GM19324 (cell line): ENCODE data around the gene MAOB.
"Not testable (repeated sequence)": the region's sequence is repeated elsewhere in the genome, so short reads cannot be mapped to it uniquely, and the experiment has no call there.

Source experiments
- ATAC-seq: cut with Tn5 transposase; IDR thresholded peaks from one replicate; pipeline ENCODE4 v1.9.1; 2021; ENCODE audit warnings: mild to moderate bottlenecking, moderate library complexity; ENCODE audit not compliant: unreplicated experiment, low FRiP score

Gene MAOB

DNA sequence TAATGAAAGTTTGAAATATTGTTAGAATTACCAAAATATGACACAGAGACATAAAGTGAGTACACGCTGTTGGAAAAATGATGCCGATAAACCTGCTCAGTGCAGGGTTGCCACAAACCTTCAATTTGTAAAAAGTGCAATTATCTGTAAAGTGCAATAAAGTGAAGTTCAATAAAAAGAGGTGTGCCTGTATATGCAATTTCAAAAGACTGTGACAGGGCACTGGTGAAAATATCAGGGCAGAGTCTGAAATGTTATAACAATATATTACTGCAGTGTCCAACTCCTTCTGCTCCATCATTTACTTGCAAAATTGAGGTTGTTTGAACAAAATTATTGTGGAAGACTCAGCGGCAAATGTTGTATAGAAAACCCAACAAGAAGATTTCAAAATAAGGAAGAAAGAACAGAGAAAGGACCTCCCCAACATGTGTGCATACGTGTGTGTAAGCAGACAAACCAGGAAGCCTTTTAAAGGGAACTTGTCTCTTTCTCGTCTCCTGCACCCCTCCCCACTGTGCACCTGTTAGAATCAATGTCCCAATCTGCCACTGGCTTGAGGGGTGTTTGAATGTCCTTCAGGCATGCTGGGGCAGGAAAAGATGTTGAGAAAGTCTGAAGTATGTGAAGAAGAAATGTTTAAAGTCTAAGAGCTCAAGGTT is 96.2 kb downstream of the MAOB start:
- ATAC-seq = no peak

DNA sequence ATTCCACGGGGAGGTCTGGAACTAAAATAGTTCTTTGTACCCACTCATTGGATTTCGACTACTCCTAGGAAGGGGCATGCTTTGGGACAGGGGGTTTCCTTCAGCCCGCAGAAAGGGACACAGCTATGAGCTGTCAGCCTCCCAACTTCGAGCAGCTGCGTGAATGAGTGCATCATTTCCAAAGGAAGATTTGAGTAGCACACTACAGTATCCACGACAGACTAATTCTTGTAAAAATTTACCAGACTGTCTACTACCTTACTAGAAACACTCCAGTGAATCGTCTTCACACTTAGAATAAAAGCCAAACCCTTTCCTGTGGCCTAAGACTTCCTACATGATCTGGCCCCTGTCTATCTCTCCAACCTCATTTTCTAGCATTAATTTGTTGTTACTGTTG is 124.2 kb downstream of the MAOB start:
- no peak for ATAC-seq

DNA sequence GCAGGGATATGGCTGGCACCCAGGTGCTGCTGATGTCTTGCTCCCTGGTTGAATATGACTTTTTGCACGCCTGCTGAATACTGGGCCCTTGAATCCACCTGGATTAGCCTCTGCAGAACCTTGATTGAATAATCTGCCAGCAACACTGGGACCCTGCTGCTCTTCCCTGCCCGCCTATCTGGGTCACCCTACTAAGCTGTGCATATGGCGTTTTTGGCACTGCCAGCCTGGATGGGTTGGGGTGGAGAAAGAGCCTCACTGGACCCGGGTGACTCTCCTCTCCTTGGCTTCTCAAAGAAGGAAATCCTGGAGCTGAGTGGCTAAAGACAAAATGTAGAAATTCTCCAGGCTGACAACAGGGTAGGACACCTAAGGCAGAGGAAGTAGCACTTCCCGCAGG is 126.2 kb downstream of the MAOB start:
- no peak for ATAC-seq

DNA sequence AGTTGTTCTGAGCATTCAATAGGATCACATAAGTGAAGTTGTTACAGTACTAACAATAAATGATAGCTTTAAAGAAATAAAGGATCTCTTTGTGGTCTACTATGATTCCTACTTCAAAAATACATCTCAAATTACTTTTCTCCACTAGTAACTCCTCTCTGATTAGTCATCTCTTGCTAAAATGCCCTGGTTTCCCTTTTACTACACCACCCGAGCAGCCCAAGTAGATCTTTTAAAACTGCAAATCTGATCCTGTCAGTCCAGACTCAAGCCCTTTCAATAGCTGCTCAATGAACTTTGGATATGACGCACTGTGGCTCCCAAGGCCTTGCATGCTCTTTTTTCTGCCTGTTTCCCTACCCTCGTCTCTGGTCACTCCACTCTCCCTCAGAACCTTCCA is 128.6 kb downstream of the MAOB start:
- ATAC-seq = no peak

DNA sequence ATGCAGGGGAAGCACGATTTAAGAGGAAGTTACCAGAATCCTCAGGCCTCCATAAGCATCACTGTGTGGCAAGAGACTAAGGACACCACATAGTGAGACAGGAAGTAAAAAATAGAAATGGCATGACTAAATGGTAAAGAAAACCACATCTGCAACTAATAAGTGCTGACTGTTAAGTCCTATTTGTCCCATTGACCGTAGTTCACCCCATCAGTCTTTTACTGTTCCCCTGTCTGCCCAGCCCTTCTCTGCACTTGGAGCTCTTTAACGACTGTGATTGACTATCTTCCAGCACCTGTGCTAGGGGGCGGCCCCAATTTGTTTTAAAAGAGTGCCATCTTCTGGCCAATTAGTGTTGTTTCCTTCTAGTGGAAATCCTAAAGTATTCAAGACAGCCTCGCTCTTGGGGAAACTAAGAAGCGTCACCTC is 132.0 kb downstream of the MAOB start:
- peak; percentile 60 for ATAC-seq

DNA sequence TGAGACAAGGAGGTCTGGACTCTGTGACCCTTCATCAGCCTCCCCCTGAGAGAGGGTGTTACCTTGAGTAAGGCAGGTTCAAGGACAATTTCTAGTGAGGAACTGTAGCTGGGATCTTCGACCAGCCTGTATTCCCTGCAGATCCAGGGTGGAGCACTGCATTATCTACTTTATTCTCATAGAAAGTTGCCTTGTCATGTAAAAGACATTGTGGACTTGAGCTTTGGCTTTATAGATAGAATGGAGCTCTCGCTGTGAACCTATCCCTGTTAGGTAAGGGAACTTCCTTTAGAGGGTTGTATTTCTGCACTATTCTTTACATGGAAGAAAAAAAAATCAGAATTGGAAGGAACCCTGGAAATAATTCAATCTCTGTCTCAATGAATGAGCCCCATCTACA is 134.8 kb downstream of the MAOB start:
- ATAC-seq = no peak

DNA sequence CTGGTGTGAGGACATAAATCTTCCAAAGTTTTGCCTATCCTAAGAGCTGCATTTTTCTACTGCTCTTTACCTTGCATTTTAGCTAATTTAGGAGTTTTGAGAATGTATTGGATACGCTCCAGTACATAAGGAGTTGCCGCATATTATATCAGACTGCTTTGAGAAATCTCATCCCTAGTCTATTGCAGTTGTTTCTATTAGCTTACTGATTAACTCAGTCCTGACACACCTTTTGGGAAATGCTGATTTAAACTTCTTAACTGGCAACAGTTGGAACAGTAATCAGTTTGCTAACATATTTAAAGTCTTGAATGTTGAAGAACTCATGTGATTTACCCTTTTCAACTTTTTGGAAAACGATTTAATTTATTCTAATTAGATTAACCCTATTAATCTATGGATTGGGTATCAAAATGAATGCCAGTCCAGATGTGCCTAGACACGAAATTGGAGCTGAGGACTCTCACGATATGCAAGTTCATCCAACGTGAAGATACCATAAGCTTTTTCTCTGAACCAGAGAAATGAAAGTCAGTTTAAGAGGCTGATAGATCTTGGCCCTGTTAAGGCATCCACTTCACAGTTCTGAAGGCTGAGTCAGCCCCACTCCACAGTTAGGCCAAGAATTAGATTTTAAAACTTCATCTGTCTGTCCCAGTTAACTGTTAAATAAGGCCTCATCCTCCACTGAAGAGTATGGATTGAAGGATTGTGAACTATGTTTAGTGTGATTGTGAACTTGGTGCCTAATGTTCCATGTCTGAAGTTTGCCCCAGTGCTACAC is 136.1 kb downstream of the MAOB start:
- ATAC-seq = no peak

DNA sequence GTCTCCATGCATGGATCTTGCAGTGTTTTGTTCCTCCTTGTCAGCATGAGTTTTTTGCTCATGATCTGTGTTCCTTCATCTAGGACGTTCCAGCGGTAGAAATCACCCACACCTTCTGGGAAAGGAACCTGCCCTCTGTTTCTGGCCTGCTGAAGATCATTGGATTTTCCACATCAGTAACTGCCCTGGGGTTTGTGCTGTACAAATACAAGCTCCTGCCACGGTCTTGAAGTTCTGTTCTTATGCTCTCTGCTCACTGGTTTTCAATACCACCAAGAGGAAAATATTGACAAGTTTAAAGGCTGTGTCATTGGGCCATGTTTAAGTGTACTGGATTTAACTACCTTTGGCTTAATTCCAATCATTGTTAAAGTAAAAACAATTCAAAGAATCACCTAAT is 138.0 kb downstream of the MAOB start:
- no peak for ATAC-seq

DNA sequence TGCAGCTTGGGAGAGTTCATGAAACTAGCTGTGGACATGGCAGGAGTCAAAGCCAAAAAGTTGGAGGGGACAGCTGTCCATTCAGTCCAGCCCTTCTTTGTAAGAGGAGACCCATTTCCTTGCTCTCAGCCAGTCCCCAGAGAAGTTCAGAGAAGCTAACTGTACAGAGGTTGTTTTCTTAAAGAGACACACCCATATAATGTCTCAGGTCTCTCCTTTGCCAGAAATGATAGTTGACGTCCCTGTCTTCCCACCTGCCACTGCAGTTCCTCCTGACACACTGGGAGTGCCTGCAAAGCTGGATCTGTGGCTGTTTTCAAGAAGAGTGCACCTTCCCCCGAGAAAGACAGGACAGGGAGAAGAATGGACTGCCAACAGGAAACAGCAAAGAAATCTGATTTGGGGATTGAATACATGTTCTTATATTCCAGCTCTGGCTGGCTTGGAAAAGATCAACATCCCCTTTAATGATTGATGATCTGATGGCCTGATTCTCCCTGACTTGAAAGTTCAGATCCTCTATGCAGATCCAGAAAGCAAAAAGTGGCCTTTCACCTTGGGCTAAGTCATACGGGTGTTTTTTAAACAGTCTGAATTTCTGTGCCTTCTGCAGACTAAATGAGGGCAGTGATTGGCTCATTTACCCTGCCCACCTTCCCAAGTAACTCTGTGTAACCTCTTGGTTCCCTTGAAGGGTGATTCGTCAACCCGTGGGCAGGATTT is 139.0 kb downstream of the MAOB start:
- no peak for ATAC-seq

DNA sequence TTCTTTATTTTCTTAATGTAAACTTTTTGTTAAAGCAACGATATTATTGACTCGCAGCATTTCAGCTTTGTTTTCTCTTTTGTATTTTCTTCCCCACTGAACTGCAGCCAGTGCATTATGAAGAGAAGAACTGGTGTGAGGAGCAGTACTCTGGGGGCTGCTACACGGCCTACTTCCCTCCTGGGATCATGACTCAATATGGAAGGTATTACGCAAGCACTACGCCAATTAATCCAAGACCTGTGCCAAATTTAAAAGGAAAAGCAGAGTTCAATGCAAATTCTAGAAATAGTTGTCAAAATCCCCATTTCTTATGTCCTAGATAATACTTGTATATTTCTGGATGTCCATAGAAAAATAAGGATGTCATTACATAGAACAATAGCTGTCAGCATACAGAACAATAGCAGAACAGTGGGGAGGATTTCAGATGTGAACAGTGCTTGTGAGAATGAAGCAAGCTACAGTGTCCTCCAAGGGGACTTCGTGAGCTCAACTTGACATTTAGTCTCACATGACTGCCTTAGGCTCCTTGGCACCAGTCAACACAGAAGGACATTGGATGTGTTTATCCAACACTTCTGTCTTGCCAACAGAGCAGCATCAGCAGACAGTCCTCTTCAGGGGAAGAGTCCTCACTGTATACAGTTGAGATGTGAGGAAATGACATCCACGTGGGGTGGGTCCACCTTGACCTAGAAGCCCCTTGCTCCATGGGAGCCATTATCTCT is 140.2 kb downstream of the MAOB start:
- no peak for ATAC-seq

DNA sequence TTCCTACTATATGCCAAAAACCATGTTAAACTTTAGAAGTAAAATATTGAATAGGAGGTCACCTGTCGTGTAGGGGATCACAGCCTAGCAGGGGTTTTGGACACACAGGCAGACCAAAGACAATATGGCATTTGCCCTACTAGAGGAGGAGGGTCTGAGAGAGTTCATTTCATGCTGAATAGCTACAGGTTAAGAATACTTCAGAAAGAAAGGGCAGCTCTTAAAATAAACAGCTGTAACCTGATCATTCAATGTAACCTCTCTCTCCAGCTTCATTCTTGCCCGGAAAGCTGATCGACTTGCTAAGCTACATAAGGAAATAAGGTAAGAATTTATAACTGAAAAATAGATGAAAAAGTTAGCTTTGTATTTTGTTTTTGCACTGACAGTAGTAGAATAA is 146.3 kb downstream of the MAOB start:
- no peak for ATAC-seq

DNA sequence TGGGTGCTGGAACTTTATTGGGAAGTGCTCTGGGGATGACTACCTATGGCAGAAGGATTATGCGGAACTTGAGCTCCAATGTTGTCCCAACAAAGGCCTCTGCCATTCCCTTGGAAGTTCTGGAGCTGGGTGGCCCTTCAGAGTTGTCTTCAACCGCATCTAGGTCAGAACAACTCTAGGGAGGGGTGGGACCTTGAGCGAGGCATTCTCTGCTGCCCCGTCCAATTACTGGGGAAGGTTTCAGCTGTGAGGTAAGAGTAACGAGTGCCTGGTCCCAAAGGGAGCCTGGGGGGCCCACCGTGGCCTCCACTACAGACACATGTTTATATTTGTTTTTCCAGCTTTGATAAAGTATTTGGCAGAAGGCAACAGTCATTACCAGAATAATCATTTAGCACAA is 146.7 kb downstream of the MAOB start:
- ATAC-seq = no peak

DNA sequence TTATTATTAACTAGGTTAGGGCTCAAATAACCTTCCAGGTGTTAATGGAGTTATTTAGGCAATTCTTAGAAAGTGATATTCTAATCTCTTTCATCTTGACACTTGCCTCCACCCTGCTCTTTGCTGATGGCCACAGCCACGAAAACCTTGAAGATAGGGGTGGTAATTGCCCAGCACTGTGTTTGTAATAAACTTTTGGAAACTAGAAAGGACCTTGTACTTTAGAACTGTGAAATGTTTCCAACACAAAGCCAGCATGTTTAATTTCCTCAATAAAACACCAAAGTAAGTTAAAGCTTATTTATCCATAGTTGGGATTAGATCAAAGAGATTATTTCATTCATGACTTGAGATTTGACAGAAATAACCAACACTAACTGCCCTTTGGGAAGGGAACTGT is 147.8 kb downstream of the MAOB start:
- ATAC-seq = no peak

DNA sequence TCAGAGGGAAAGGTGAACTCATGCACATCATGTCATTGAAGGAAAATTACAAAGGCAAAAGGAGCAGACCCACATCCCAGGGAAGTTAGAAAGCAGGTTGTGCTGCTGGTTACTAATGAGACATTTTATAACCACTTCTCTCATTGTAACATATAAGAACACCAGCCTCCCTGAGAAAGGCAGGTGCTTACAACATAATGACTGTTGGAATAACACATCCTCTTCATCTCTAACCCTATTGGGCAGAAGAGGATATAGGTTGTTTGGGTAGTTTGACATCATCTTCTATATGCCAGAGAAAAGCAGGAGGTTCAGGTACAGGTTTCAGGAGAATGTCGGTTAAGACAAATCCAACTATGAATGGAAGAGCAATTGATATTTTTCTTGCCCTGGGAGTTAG is 148.6 kb downstream of the MAOB start:
- no peak for ATAC-seq

DNA sequence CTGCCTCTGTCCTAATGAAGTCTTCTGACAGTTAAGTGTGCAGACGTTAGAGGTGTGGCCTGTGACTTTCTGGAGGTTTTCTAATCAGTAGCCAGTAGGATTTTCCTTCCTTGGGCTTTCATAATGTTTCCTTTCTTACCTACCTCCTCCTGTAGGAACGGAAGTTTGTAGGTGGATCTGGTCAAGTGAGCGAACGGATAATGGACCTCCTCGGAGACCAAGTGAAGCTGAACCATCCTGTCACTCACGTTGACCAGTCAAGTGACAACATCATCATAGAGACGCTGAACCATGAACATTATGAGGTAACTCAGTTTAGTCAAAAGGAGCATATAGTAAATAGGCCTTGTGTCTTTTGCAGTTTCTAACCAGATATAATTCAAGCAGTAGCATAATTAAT is 151.2 kb downstream of the MAOB start:
- no peak for ATAC-seq

DNA sequence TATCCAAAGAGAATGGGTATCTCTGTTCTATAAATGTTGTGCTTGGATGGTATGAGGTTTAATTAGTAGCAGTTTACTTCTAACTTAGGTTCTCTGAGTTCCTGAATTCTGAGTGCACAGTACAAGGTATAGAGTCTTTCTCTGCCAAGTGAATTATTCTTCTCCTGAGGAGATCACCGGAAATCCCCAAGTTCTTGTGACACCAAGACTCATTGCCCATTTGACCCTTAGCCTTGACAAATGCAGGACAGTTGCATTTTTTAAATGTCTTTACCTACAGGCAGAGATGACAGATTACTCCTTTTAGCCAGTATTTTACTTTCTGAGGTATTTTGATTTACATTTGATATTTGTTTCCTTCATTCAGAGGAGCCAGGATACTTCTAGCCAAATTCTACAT is 153.3 kb downstream of the MAOB start:
- no peak for ATAC-seq

DNA sequence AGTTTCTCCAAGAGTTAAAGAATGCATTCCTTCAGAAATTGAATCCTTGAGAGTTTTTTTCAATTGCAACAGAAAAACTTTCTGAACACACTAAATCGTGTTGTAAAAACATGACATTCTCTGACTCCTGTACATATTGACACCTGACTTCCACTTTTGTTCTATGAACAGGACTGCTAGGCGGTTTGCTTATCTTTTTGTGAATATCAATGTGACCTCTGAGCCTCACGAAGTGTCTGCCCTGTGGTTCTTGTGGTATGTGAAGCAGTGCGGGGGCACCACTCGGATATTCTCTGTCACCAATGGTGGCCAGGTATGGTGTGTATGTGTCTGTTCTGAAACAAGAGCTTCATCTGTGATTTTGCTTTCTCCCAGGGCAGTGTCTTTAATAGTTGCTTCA is 154.2 kb downstream of the MAOB start:
- no peak for ATAC-seq

DNA sequence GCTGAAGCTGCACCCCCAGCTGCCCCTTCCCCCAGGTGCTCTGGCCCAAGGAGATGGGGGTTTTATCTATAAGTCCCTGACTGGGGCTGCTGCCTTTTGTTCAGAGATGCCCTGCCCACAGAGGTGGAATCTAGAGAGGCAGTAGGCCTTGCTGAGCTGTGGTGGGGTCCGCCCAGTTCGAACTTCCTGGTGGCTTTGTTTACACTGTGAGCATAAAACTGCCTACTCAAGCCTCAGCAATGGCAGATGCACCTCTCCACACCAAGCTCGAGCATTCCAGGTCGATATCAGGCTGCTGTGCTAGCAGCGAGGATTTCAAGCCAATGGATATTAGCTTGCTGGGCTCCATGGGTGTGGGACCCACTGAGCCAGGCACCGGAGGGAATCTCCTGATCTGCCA is 155.0 kb downstream of the MAOB start:
- not testable (repeated sequence) for ATAC-seq

DNA sequence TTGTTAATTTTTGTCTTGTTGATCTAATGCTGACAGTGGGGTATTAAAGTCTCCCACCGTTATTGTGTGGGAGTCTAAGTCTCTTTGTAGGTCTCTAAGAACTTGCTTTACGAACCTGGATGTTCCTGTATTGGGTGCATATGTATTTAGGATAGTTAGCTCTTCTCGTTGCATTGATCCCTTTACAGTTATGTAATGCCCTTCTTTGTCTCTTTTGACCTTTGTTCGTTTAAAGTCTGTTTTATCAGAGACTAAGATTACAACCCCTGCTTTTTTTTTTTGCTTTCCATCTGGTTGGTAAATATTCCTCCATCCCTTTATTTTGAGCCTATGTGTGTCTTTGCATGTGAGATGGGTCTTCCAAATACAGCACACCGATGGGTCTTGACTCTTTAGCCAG is 157.0 kb downstream of the MAOB start:
- not testable (repeated sequence) for ATAC-seq

DNA sequence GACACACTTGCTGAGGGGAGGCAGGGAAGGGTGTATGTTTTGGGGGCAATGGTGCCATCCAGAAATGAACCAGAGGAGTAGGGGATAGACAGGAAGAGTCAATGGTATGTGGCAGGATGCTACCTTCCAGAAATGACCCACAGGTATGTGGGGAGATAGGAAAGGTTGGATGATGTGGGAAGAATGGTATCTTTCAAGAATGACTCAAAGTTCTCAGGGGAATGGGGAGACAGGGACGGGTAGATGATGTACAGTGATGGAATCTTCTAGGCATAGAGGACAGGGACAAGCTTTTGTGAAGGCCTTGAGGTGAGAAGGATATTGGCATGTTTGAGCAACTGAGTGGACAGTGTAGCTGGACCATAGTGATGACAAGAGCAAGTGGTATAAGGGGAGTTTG is 161.3 kb downstream of the MAOB start:
- ATAC-seq = no peak

DNA sequence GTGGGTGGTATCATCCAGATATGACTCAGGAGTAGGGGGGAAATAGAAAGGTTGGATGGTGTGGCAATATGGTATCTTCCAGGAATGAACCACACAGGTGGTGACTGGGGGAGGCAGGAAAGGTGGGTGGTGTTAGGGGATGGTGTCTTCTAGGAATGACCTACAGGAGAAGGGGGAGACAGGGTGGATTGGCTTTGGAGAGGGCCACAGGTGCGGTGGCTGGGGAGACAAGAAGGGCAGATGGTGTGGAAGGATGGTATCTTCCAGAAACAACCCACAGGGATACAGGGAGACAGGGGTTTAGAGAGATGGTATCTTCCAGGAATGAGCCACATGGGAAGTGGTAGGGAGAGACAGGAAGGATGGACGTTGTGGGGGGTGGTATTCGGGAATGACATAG is 162.2 kb downstream of the MAOB start:
- no peak for ATAC-seq
